ACC112 (cell line): Measurements from ENCODE around the gene POTEG.
"Not testable (repeated sequence)": the region's sequence is repeated elsewhere in the genome, so short reads cannot be mapped to it uniquely, and the experiment has no call there.

Experiments
- H2AFZ ChIP-seq: fragments of 200-600 bp; sonication (generic); one replicate; pipeline ENCODE4 v1.6.0; 2017; ENCODE audit warnings: antibody characterized with exemption, low read length; ENCODE audit not compliant: unreplicated experiment
- H3K27ac ChIP-seq: fragments of 200-600 bp; sonication (generic); 2 replicates; pipeline ENCODE4 v1.5.1; 2014; ENCODE audit warnings: low read depth, mild to moderate bottlenecking, antibody characterized with exemption, low read length, moderate library complexity
- H3K27me3 ChIP-seq: fragments of 200-600 bp; sonication (generic); 2 replicates; pipeline ENCODE4 v1.6.1; 2014; ENCODE audit warnings: mild to moderate bottlenecking, antibody characterized with exemption, low read length, moderate library complexity, mixed read lengths; ENCODE audit not compliant: insufficient read depth
- H3K36me3 ChIP-seq: fragments of 200-600 bp; sonication (generic); 2 replicates; pipeline ENCODE4 v1.6.1; 2016; ENCODE audit warnings: mild to moderate bottlenecking, antibody characterized with exemption, low read length, moderate library complexity, mixed read lengths; ENCODE audit not compliant: insufficient read depth
- H3K4me1 ChIP-seq: fragments of 200-600 bp; sonication (generic); one replicate; pipeline ENCODE4 v1.6.1; 2016; ENCODE audit warnings: low read length, mixed read lengths; ENCODE audit not compliant: insufficient read depth, unreplicated experiment, control insufficient read depth
- H3K4me3 ChIP-seq: fragments of 200-600 bp; sonication (generic); 2 replicates; pipeline ENCODE4 v1.5.1; 2014; ENCODE audit warnings: mild to moderate bottlenecking, low read depth, low read length
- H3K79me2 ChIP-seq: fragments of 200-600 bp; sonication (generic); one replicate; pipeline ENCODE4 v1.6.0; 2016; ENCODE audit warnings: low read length; ENCODE audit not compliant: control insufficient read depth, unreplicated experiment, insufficient read depth

Gene POTEG

DNA sequence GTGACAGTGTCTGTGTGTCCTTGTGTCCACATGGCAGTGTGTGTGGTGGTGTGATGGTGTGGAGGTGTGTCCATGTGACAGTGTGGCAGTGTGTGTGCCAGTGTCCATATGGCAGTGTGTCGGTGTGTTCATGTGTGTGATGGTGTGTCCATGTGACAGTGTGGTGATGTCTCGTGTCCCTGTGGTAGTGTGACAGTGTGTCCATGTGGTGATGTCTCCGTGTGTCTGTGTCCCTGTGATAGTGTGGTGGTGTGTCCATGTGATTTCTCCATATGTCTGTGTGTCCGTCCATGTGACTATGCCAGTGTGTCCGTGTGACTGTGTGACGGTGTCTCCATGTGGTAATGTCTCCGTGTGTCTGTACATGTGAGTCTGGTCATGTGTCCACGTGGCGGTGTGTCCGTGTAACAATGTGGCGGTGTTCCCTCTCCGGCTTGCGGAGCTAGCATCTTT is 59.7 kb downstream of the POTEG start:
- not testable (repeated sequence) for H3K27me3 ChIP-seq, H3K4me3 ChIP-seq, H3K4me1 ChIP-seq, H3K36me3 ChIP-seq, H3K27ac ChIP-seq, H3K79me2 ChIP-seq, H2AFZ ChIP-seq

GRCh38 chr14:19372813-19373500 is 61.2 kb downstream of the POTEG start:
- not testable (repeated sequence) for H3K27ac ChIP-seq, H3K27me3 ChIP-seq, H2AFZ ChIP-seq, H3K4me1 ChIP-seq, H3K79me2 ChIP-seq, H3K36me3 ChIP-seq, H3K4me3 ChIP-seq

GRCh38 chr14:19371767-19372166 is 62.4 kb downstream of the POTEG start:
- H3K79me2 ChIP-seq, H3K4me3 ChIP-seq, H3K4me1 ChIP-seq, H2AFZ ChIP-seq, H3K27ac ChIP-seq, H3K36me3 ChIP-seq, H3K27me3 ChIP-seq: not testable (repeated sequence)

DNA sequence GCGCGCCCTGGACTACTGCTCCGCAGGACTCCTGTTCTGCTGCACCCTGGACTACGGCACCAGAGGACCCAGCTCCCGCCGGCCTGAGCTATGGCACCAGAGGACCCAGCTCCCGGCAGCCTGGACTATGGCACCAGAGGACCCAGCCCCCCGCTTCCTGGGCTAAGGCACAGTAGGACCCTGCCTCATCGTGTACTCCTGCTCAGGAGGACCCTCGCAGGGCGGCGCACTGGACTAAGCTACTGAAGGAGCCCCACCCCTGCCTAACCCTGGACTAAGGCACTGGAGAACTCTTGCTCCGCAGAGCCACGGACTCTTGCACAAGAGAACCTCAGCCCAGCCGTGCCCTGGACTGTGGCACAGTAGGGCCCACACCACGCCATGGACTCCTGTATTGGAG is 71.3 kb downstream of the POTEG start:
- not testable (repeated sequence) for H3K27me3 ChIP-seq, H3K4me3 ChIP-seq, H3K79me2 ChIP-seq, H2AFZ ChIP-seq, H3K36me3 ChIP-seq, H3K4me1 ChIP-seq, H3K27ac ChIP-seq

DNA sequence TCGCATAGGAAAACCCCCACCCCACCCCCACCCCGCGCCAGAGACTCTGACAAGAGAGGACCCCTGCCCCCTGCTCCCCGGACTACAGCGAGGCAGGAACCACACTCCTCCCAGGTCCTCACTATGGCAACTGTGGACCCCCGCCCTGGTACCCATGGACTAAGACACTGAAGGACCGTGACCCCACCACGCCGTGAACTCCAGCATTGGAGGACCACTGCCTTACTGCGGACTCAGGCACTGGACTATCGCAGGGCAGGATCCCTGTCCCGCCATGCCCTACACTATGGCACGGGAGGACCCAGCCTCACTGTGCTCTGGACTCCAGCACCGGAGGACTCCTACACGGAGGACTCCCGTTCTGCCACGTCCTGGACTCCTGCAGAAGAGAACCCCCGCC is 71.8 kb downstream of the POTEG start:
- H3K36me3 ChIP-seq, H3K4me3 ChIP-seq, H3K27ac ChIP-seq, H2AFZ ChIP-seq, H3K4me1 ChIP-seq, H3K27me3 ChIP-seq, H3K79me2 ChIP-seq: not testable (repeated sequence)

- not testable (repeated sequence) for H3K79me2 ChIP-seq
Observed at GRCh38 chr14:19361636-19362253, 72.4 kb downstream of the POTEG start.

DNA sequence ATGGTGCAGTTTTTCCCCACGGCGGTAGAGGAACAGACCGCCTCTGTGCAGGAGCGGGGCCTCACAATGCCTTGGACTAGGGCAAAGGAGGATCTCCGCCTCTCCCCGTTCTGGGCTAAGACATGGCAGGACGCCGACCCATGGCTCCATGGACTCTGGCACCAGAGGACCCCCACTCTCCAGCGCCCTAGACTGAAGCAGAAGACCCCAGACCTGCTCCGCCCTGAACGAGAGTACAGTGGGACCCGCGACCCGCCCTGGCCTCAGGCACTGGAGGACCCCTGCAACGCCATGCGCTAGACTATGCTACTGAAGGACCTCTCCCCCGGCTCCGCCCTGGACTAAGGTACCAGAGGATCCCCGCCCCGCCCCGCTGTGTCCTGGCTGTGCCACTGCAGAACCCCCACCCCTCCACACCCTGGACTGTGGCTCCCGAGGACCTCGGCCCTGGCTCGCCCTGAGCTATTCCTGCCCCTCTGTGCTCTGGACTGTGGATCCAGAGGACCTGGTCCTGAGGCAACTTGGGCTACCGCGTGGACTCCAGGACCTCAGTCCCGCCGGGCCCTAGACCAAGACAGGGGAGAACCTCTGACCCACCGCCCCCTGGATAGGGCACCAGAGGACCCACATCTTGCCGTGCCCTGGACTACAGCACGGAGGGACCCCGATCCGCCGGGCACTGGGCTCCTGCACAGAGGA is 73.1 kb downstream of the POTEG start:
- H3K36me3 ChIP-seq, H3K4me3 ChIP-seq, H3K4me1 ChIP-seq, H3K79me2 ChIP-seq, H3K27me3 ChIP-seq, H2AFZ ChIP-seq, H3K27ac ChIP-seq: not testable (repeated sequence)

More at GRCh38 chr14:19361636-19362253, 72.4 kb downstream of the POTEG start:
- H3K4me3 ChIP-seq, H3K4me1 ChIP-seq, H2AFZ ChIP-seq, H3K27me3 ChIP-seq, H3K27ac ChIP-seq, H3K36me3 ChIP-seq: not testable (repeated sequence)
